GM19351 (cell line): ENCODE measurements around the gene STEEP1.
"Not testable (repeated sequence)": the region's sequence is repeated elsewhere in the genome, so short reads cannot be mapped to it uniquely, and the experiment has no call there.

Source experiments
- ATAC-seq: cut with Tn5 transposase; IDR thresholded peaks from one replicate; pipeline ENCODE4 v1.9.1; 2021; ENCODE audit warnings: mild to moderate bottlenecking, moderate library complexity; ENCODE audit not compliant: unreplicated experiment

Gene STEEP1

GRCh38 chrX:119537487-119537886 lies 27.7 kb downstream of the STEEP1 start:
- no peak for ATAC-seq

GRCh38 chrX:119529345-119530276 lies 35.6 kb downstream of the STEEP1 start:
- ATAC-seq: no peak

DNA sequence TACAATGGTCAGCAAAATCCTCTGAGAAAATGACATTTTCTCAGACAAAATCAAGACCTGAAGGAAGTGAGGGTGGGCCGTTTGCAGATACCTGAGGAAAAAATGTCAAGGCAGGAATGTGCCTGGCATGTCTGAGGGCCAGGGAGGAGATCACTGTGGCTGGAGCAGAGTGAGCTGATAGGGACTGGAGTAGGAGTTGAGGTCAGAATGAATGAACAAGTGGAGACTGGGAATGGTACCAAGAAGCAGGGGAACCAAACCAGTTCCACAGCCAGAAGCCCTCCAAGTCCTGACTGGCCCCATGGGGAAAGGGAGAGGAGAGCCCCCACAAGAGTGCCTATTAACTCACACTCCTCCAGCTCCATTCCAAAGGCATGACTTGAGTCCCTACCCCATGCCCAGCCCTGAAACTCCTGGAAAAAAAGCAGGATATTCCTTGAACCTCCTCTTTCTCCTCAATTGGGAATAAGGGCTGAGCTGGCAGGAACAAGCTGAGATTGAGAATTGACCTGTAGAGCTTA lies 41.5 kb downstream of the STEEP1 start:
- ATAC-seq: no peak

- ATAC-seq: no peak
Observed at GRCh38 chrX:119521246-119521645, 44.0 kb downstream of the STEEP1 start.

GRCh38 chrX:119518371-119518770 lies 46.8 kb downstream of the STEEP1 start:
- no peak for ATAC-seq

DNA sequence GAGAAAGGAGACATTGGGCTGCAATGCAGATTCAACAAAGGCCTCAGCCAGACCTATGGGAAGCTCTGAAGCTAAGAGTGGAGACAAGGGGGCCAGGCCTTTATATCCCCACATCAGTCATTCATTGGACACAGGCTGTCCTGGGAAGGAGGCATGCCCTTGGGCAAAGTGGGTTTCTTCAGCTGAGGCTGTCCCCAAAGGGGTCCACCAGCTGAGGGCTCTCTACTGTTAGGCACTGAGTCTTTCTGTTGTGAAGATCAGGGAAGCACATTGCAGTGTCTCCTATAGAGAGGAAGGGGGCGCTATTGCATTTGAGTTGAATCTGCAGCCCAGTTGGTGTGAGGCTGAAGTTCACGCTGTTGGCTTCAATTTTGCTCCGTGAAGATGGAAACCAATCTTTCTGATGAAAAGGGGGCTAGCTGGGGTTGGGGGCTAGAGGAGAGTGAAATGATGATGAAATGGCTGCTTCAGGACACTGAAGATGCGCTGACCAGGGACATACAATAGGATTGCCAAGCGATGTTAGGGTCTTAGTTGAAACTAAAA lies 49.0 kb downstream of the STEEP1 start:
- peak; percentile 88 for ATAC-seq

GRCh38 chrX:119512146-119512800 lies 52.9 kb downstream of the STEEP1 start:
- peak; percentile 83 for ATAC-seq

- ATAC-seq: no peak
Observed at GRCh38 chrX:119507206-119507605, 58.0 kb downstream of the STEEP1 start.

DNA sequence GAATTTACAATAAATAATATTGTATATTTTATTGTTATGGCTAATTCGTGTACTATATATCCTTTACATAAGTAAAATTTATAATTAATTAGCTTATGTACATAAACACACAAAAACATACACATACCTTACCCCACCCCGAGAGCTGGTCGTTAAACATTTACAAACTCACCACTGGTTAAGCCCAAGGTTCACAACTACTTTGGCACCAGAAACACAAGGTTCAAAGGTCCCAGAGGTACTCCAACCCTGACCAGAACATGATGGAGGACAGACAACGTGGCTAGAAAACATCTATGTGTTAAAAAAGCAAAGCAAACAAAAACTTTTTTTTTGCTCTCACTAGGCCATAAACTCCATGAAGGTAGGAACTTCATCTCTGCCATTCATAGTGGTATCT lies 59.3 kb downstream of the STEEP1 start:
- ATAC-seq: no peak

DNA sequence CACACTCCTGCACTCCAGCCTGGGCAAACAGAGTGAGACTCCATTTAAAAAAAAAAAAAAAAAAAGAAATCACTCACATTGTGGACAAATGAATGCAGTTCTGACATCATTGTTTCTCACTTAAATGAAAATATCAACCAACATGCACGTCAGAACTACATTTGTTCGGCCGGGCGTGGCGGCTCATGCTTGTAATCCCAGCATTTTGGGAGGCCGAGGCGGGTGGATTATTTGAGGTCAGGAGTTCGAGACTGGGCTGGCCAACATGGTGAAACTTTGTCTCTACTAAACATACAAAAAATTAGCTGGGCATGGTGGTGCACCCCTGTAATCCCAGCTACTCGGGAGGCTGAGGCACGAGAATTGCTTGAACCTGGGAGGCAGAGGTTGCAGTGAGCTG lies 60.1 kb downstream of the STEEP1 start:
- not testable (repeated sequence) for ATAC-seq

- ATAC-seq: no peak
Observed at GRCh38 chrX:119503484-119503861, 61.7 kb downstream of the STEEP1 start.

DNA sequence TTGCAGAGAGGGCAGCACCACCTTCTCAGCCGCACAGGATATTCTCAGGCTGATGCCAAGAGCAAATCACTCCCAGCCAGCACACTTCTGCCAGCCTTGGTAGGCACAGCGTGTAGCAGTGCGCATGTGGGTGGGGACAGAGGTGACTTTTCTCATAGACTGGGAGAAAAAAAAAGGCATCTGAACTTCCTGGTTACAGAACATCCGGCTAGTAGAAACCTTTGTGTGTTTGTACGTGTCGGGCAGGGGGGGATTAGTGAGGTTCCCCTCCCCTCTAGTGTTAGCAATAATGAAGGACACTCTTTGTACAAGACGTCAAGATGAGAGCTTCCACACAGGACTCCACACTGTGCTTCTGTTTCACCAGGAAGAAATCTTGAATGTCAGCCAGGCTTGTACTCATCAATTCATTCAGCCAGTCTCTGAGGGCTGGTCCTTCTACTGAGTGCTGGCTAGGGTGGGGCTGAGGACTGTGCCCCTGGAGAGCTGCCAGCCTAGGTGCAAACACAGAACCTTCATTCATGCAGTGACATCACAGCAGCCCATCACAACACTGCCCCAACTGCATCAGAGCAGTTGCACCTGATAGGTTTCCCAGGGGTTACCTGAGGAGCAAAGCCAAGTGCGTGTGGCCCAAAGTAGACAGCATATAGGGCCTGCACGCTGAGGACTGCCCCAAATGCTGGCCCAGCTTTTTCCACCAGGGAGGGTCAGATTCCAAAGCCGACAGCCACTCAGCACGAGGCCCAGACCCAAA lies 62.3 kb downstream of the STEEP1 start:
- ATAC-seq: no peak

DNA sequence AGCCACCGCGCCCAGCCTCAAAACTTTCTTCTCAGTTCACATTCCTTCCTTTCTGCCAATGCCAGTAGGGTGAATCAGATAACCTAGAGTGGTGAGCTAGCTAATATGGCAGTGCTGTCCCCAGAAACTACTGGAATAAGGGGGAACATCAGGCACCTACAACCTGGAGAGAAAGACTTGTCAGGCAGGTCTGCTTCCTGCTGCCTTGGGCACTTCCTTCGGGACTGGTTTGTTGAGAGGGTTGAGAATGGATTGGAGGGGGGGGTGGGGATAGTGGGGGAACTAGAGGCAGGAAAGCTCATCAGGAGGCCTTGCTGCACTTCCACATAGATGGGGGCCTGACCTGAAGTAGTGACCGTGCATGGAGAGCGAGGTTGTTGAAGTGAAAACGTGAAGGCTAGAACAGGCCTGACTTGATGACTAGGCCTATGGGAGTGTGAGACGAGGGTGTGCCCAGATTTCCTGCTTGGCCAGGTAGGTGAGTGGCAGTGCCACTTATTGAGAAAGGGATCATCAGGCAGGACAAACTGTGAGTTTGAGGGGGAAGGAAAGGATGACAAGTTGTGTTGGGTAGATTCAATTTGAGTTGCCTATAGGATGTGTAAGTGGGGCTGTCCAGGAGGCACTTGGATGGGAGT lies 63.6 kb downstream of the STEEP1 start:
- no peak for ATAC-seq

DNA sequence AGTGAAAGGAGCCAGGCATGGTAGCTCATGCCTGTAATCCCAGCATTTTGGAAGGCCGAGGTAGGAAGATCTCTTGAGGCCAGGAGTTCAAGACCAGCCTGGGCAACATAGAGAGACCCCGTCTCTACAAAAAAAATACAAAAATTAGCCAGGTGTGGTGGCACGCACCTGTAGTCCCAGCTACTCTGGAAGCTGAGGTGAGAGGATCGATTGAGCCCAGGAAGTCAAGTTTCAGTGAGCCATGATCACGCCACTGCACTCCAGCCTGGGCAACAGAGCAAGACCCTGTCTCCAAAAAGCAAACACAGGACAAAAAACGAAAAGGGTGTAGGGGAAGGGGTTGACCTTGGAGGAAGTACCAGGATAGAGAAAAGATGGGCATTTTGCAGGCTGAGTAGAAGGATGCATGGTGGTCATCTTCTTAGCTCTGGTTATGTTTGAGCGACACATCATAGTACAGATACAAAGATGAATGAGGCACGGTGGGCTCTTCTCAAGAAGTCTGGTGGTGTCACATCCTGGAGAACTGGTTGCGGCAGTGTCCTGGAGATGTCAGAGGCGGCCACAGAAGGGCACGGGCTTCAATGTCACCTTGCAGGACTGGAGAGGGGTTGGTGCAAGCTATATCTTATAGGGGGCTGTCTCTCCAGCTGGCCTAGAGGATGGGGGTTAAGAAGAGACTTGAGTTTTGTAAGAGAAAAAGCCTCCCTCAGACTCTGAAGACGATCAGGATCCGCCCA lies 65.0 kb downstream of the STEEP1 start:
- ATAC-seq: no peak

DNA sequence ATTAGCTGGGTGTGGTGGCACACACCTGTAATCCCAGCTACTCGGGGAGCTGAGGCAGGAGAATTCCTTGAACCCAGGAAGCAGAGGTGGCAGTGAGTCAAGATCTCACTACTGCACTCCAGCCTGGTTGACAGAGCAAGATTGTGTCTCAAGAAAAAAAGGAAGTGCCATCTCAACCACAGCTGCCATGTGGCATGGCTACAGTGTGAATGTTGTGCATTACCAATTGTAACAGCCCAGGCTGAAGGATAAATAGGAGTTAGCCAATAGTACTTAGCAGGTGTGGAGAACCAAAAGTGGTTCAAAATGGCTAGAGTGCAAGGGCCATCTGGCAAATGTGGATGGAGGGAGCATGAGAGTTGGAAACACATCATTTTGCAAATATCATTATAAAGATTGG lies 68.0 kb downstream of the STEEP1 start:
- ATAC-seq: no peak

- ATAC-seq: no peak
Observed at GRCh38 chrX:119495734-119496726, 69.2 kb downstream of the STEEP1 start.

DNA sequence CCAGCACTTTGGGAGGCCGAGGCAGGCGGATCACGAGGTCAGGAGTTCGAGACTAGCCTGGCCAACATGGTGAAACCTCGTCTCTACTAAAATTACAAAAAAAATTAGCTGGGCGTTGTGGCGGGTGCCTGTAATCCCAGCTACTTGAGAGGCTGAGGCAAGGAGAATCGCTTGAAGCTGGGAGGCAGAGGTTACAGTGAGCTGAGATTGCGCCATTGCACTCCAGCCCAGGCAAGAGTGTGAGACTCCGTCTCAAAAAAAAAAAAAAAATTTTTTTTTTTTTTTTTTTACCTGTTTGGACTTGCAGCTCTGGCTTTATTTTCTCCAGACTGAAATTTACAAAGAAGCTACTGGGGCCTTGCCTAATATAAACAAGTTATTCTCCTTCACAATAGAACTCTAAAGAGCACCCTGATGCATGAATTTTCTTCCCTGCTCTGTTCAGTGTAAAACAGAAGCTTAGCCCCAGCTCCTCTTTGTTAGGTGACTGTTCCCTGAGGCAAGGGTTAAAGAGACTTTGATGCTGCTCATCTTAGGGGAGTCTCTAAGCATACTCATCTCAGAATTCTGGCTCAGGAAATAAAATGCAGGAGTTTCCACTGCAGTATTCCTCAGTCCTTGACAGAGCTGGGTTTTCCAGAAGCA lies 71.2 kb downstream of the STEEP1 start:
- ATAC-seq: not testable (repeated sequence)

- ATAC-seq: no peak
Observed at GRCh38 chrX:119492463-119492862, 72.7 kb downstream of the STEEP1 start.
